HepG2 (cell line): Measurements from ENCODE around the gene ADGRB2. TPM values are rescaled to one million over a fixed set of nuclear protein-coding genes. Genes with fewer than 3 reads are reported as not detected.

Experiments used
- BCL6 ChIP-seq: IDR thresholded peaks from 2 replicates; pipeline ENCODE4 v1.6.1; 2016; ENCODE audit warnings: missing genetic modification reagents, missing compliant biosample characterization
- CEBPB ChIP-seq: IDR thresholded peaks from 2 replicates; pipeline ENCODE4 v1.6.1; 2011; ENCODE audit warnings: low read depth, low read length, improper control_type of control experiment, borderline replicate concordance
- GZF1 ChIP-seq: sonication (generic); formaldehyde crosslinking; IDR thresholded peaks from 2 replicates; pipeline ENCODE4 v1.5.1; 2020; ENCODE audit warnings: mild to moderate bottlenecking, missing genetic modification reagents
- KDM5B ChIP-seq: sonication (generic); formaldehyde crosslinking; IDR thresholded peaks from 2 replicates; pipeline ENCODE4 v1.4.0; 2020; ENCODE audit warnings: missing genetic modification reagents, mild to moderate bottlenecking, borderline replicate concordance
- NKX3-1 ChIP-seq: sonication (generic); formaldehyde crosslinking; IDR thresholded peaks from 2 replicates; pipeline ENCODE4 v1.5.0; 2020; ENCODE audit warnings: missing genetic modification reagents
- SIN3B ChIP-seq: fragments of 150-350 bp; IDR thresholded peaks from 2 replicates; pipeline ENCODE4 v1.6.1; 2014; ENCODE audit warnings: low read length
- SOX5 ChIP-seq: IDR thresholded peaks from 2 replicates; pipeline ENCODE4 v1.6.1; 2016; ENCODE audit warnings: borderline replicate concordance
- TBL1XR1 ChIP-seq: fragments of 150-350 bp; IDR thresholded peaks from 2 replicates; pipeline ENCODE4 v1.6.1; 2014; ENCODE audit warnings: borderline replicate concordance, low read length; ENCODE audit not compliant: partially characterized antibody
- TRIM24 ChIP-seq: sonication (generic); formaldehyde crosslinking; IDR thresholded peaks from 2 replicates; pipeline ENCODE4 v1.8.0; 2022; ENCODE audit warnings: mild to moderate bottlenecking, missing genetic modification reagents
- ZBTB7A ChIP-seq: sonication (generic); formaldehyde crosslinking; IDR thresholded peaks from 2 replicates; pipeline ENCODE4 v1.8.0; 2022; ENCODE audit warnings: mild to moderate bottlenecking, missing genetic modification reagents
- ZNF260 ChIP-seq: sonication (generic); formaldehyde crosslinking; IDR thresholded peaks from 2 replicates; pipeline ENCODE4 v1.4.0; 2020; ENCODE audit warnings: missing genetic modification reagents, low read depth, mild to moderate bottlenecking, borderline replicate concordance
- ZNF430 ChIP-seq: sonication (generic); formaldehyde crosslinking; IDR thresholded peaks from 2 replicates; pipeline ENCODE4 v1.9.0; 2021; ENCODE audit warnings: mild to moderate bottlenecking, missing genetic modification reagents
- ZNF563 ChIP-seq: sonication (generic); formaldehyde crosslinking; IDR thresholded peaks from 2 replicates; pipeline ENCODE4 v1.8.0; 2022; ENCODE audit warnings: mild to moderate bottlenecking, moderate library complexity, missing genetic modification reagents
- ZNF629 ChIP-seq: sonication (generic); formaldehyde crosslinking; conservative IDR thresholded peaks from 2 replicates; pipeline ENCODE4 v1.5.0; 2020; ENCODE audit warnings: missing genetic modification reagents
- ZNF75D ChIP-seq: sonication (generic); formaldehyde crosslinking; IDR thresholded peaks from 2 replicates; pipeline ENCODE4 v1.8.1; 2023; ENCODE audit warnings: missing genetic modification reagents, mild to moderate bottlenecking, borderline replicate concordance
- ZNF761 ChIP-seq: sonication (generic); formaldehyde crosslinking; conservative IDR thresholded peaks from 2 replicates; pipeline ENCODE4 v1.4.0; 2020; ENCODE audit warnings: mild to moderate bottlenecking, missing genetic modification reagents
- ZNF841 ChIP-seq: sonication (generic); formaldehyde crosslinking; IDR thresholded peaks from 2 replicates; pipeline ENCODE4 v1.8.1; 2023; ENCODE audit warnings: missing genetic modification reagents, borderline replicate concordance
- polyA plus RNA-seq, 8 experiments: library from polyadenylated mRNA; depleted of rRNA in 3 of 8; stranded (reverse) in 7 of 8; unstranded in 1 of 8; fragments of >200 nt; fragmentation: Illumina TruSeq in 4 of 8; extraction: Trizol in 4 of 8; gene quantifications; 2 replicates each; pipeline versions ENCODE4 v1.2.1 to v1.2.3, GENCODE V29; 2011 to 2016; ENCODE audit warnings: low read depth in 4 of 8, missing spikeins in 1 of 8, mixed read lengths in 1 of 8; ENCODE audit not compliant: insufficient read depth in 1 of 8
- total RNA-seq, 5 experiments: library from RNA; depleted of rRNA; stranded (reverse); fragments of >200 nt; fragmentation: Illumina TruSeq; extraction: Trizol; gene quantifications; 2 replicates each; pipeline ENCODE4 v1.2.3, GENCODE V29; 2016; ENCODE audit warnings: low read depth in 1 of 5
- TF ChIP-seq, protein P1 (sequence below): sonication (generic); formaldehyde crosslinking; IDR thresholded peaks from 2 replicates; pipeline ENCODE4 v1.4.0; 2020; ENCODE audit warnings: missing genetic modification reagents
- TF ChIP-seq, protein P2 (sequence below): sonication (generic); formaldehyde crosslinking; IDR thresholded peaks from 2 replicates; pipeline ENCODE4 v1.4.0; 2020; ENCODE audit warnings: mild to moderate bottlenecking, low read depth, missing genetic modification reagents
- TF ChIP-seq, protein P3 (sequence below): sonication (generic); IDR thresholded peaks from 2 replicates; pipeline ENCODE4 v1.6.1; 2016; ENCODE audit warnings: low read depth, borderline replicate concordance
- TF ChIP-seq, protein P4 (sequence below): sonication (generic); formaldehyde crosslinking; IDR thresholded peaks from 2 replicates; pipeline ENCODE4 v1.4.0; 2020; ENCODE audit warnings: mild to moderate bottlenecking, missing genetic modification reagents, borderline replicate concordance
- TF ChIP-seq, protein P5 (sequence below): sonication (generic); formaldehyde crosslinking; conservative IDR thresholded peaks from 2 replicates; pipeline ENCODE4 v1.4.0; 2020; ENCODE audit warnings: missing genetic modification reagents

The ADGRB2 gene
- total and polyA plus RNA-seq, 2 of the 13 experiments (the other 11 are each of a cell fraction or from before 2014, with no cell fraction given): 0.03 to 0.09 TPM

DNA sequence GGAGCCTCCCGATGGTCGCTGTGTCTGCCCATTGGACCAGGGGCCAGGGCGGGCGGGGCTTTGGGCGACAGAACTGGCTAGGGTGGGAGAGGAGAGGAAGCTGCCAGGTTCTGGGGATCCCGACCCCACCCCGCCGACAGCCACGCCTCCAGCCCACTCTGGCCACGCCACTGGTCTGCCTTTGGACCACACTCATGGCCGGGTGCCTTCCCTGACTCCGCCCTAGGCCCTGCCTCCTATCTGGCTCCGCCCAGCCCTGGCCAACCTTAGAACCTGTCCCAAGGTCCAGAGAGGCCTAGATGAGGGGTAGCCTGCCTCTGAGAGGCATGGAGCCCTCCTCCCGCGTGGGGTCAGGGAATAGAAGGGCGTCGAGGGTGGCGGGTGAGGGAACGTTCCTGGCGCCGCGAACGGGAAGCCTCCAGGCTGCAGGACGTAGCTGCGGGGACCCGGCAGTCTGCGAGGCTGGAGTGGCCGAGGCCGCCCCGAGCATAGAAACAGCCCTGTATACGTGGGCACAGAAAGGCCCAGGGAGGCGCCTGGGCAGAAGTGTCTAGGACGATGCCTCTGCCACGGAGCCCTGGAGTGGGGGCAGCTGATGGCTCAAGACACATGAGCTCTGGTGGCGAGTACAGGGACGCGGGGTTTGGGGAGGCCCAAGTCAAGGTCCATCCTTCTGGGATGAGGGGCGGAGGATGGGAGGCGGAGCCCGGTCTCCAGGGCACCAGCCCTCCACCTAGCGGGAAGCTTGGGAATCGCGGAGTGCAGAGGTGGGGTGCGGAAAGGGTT lies 48.9 kb downstream of the ADGRB2 start (continued):
- TF ChIP-seq, protein P1, sequence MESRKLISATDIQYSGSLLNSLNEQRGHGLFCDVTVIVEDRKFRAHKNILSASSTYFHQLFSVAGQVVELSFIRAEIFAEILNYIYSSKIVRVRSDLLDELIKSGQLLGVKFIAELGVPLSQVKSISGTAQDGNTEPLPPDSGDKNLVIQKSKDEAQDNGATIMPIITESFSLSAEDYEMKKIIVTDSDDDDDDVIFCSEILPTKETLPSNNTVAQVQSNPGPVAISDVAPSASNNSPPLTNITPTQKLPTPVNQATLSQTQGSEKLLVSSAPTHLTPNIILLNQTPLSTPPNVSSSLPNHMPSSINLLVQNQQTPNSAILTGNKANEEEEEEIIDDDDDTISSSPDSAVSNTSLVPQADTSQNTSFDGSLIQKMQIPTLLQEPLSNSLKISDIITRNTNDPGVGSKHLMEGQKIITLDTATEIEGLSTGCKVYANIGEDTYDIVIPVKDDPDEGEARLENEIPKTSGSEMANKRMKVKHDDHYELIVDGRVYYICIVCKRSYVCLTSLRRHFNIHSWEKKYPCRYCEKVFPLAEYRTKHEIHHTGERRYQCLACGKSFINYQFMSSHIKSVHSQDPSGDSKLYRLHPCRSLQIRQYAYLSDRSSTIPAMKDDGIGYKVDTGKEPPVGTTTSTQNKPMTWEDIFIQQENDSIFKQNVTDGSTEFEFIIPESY: peak; percentile 40; the same call in 1 of the 2 replicates
- TF ChIP-seq SOX5 (CRISPR knock-in tag): 0 out of 2 replicates have a peak, but pooled peaks have one; percentile 21
- TF ChIP-seq, protein P2, sequence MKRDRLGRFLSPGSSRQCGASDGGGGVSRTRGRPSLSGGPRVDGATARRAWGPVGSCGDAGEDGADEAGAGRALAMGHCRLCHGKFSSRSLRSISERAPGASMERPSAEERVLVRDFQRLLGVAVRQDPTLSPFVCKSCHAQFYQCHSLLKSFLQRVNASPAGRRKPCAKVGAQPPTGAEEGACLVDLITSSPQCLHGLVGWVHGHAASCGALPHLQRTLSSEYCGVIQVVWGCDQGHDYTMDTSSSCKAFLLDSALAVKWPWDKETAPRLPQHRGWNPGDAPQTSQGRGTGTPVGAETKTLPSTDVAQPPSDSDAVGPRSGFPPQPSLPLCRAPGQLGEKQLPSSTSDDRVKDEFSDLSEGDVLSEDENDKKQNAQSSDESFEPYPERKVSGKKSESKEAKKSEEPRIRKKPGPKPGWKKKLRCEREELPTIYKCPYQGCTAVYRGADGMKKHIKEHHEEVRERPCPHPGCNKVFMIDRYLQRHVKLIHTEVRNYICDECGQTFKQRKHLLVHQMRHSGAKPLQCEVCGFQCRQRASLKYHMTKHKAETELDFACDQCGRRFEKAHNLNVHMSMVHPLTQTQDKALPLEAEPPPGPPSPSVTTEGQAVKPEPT (CRISPR knock-in tag): peak; percentile 82; the same call in 1 of the 2 replicates
- TF ChIP-seq, protein P3, sequence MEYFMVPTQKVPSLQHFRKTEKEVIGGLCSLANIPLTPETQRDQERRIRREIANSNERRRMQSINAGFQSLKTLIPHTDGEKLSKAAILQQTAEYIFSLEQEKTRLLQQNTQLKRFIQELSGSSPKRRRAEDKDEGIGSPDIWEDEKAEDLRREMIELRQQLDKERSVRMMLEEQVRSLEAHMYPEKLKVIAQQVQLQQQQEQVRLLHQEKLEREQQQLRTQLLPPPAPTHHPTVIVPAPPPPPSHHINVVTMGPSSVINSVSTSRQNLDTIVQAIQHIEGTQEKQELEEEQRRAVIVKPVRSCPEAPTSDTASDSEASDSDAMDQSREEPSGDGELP: no peak
- no peak for TF ChIP-seq ZNF75D (CRISPR knock-in tag)
- no peak for TF ChIP-seq TBL1XR1
- TF ChIP-seq TRIM24 (CRISPR knock-in tag): peak; percentile 62; the same call in 1 of the 2 replicates
- 0 out of 2 replicates have a peak, but pooled peaks have one; percentile 24 for TF ChIP-seq BCL6 (CRISPR knock-in tag)
- no peak for TF ChIP-seq ZNF841
- no peak; the same call in 1 of the 2 replicates for TF ChIP-seq ZNF563 (CRISPR knock-in tag)
- TF ChIP-seq ZNF430: peak; percentile 88
- TF ChIP-seq CEBPB: no peak
- 0 out of 2 replicates have a peak, but pooled peaks have one; percentile 30 for TF ChIP-seq ZNF629 (CRISPR knock-in tag)
- TF ChIP-seq ZNF260: no peak
- peak; percentile 83; the same call in 1 of the 2 replicates for TF ChIP-seq ZNF761
- no peak for TF ChIP-seq ZBTB7A
- TF ChIP-seq, protein P4, sequence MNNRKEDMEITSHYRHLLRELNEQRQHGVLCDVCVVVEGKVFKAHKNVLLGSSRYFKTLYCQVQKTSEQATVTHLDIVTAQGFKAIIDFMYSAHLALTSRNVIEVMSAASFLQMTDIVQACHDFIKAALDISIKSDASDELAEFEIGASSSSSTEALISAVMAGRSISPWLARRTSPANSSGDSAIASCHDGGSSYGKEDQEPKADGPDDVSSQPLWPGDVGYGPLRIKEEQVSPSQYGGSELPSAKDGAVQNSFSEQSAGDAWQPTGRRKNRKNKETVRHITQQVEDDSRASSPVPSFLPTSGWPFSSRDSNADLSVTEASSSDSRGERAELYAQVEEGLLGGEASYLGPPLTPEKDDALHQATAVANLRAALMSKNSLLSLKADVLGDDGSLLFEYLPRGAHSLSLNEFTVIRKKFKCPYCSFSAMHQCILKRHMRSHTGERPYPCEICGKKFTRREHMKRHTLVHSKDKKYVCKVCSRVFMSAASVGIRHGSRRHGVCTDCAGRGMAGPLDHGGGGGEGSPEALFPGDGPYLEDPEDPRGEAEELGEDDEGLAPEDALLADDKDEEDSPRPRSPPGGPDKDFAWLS (CRISPR knock-in tag): no peak
- TF ChIP-seq, protein P5, sequence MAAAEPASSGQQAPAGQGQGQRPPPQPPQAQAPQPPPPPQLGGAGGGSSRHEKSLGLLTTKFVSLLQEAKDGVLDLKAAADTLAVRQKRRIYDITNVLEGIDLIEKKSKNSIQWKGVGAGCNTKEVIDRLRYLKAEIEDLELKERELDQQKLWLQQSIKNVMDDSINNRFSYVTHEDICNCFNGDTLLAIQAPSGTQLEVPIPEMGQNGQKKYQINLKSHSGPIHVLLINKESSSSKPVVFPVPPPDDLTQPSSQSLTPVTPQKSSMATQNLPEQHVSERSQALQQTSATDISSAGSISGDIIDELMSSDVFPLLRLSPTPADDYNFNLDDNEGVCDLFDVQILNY (CRISPR knock-in tag): no peak
- no peak for TF ChIP-seq GZF1 (CRISPR knock-in tag)
- TF ChIP-seq SIN3B: no peak
- TF ChIP-seq KDM5B (CRISPR knock-in tag): peak; percentile 90; the same call in 1 of the 2 replicates
- peak; percentile 43; the same call in 1 of the 2 replicates for TF ChIP-seq NKX3-1 (CRISPR knock-in tag)
